CD4-positive, alpha-beta T cell treated with Interleukin-21 for 1 hour (primary cell): ENCODE measurements around the gene ACSL1.
A peak's percentile ranks its signal among the peaks of the same experiment; 100 is the strongest.

ENCODE experiments used
- DNase-seq: peaks from one replicate; pipeline ENCODE4 v3.0.0-alpha.2; 2020

ACSL1 gene

GRCh38 chr4:184810720-184811119, 15.0 kb downstream of the ACSL1 start:
- DNase-seq, result no peak

GRCh38 chr4:184808713-184809050, 17.1 kb downstream of the ACSL1 start:
- no peak for DNase-seq

GRCh38 chr4:184807797-184808712, 17.7 kb downstream of the ACSL1 start:
- no peak for DNase-seq

- DNase-seq, result no peak
Measured at GRCh38 chr4:184807256-184807655, 18.5 kb downstream of the ACSL1 start.

GRCh38 chr4:184806711-184807110, 19.1 kb downstream of the ACSL1 start:
- DNase-seq, result no peak

- no peak for DNase-seq
Measured at GRCh38 chr4:184806229-184806550, 19.6 kb downstream of the ACSL1 start.

- no peak for DNase-seq
Measured at GRCh38 chr4:184805462-184806228, 20.1 kb downstream of the ACSL1 start.

GRCh38 chr4:184804621-184805020, 21.1 kb downstream of the ACSL1 start:
- no peak for DNase-seq

GRCh38 chr4:184803874-184804273, 21.9 kb downstream of the ACSL1 start:
- no peak for DNase-seq

GRCh38 chr4:184803133-184803532, 22.6 kb downstream of the ACSL1 start:
- DNase-seq, result no peak

- DNase-seq, result no peak
Measured at GRCh38 chr4:184802697-184803015, 23.1 kb downstream of the ACSL1 start.

- DNase-seq, result no peak
Measured at GRCh38 chr4:184801781-184802696, 23.7 kb downstream of the ACSL1 start.

GRCh38 chr4:184798504-184798903, 27.3 kb downstream of the ACSL1 start:
- DNase-seq, result no peak

GRCh38 chr4:184796906-184797305, 28.9 kb downstream of the ACSL1 start:
- no peak for DNase-seq

GRCh38 chr4:184795214-184795844, 30.4 kb downstream of the ACSL1 start:
- DNase-seq, result no peak

- no peak for DNase-seq
Measured at GRCh38 chr4:184794470-184794869, 31.3 kb downstream of the ACSL1 start.

- no peak for DNase-seq
Measured at GRCh38 chr4:184793735-184794355, 31.9 kb downstream of the ACSL1 start.

GRCh38 chr4:184792950-184793555, 32.7 kb downstream of the ACSL1 start:
- DNase-seq, result peak; percentile 6

- DNase-seq, result no peak
Measured at GRCh38 chr4:184792334-184792733, 33.4 kb downstream of the ACSL1 start.

GRCh38 chr4:184790826-184791225, 34.9 kb downstream of the ACSL1 start:
- no peak for DNase-seq

GRCh38 chr4:184787766-184788503, 37.8 kb downstream of the ACSL1 start:
- DNase-seq, result no peak
